Lung (tissue), 12 donors: Measurements from ENCODE around the gene IGFBP2. TPM values are rescaled to one million over a fixed set of nuclear protein-coding genes. Genes with fewer than 3 reads are reported as not detected.

Source experiments
- ATAC-seq: fragments of 200-7000 bp; cut with Tn5 transposase; one replicate; pipeline ENCODE4 v1.9.1; 2020; ENCODE audit warnings: moderate number of reproducible peaks; ENCODE audit not compliant: insufficient read depth, low FRiP score
- DNase-seq, 3 donors: peaks; one replicate each; pipeline ENCODE4 v3.0.0-alpha.2; 2013 to 2017
- H3K27ac ChIP-seq, 2 donors: one replicate each; pipeline ENCODE4 v1.5.1; 2013; ENCODE audit warnings: mild to moderate bottlenecking in 2 of 2, moderate library complexity in 2 of 2, control low read depth in 1 of 2, inconsistent platforms in 1 of 2, low read depth in 1 of 2, low read length in 1 of 2
- H3K27me3 ChIP-seq, 3 donors: one replicate each; pipeline ENCODE4 v1.5.1; 2013; ENCODE audit warnings: low read length in 2 of 3; ENCODE audit not compliant: control insufficient read depth in 3 of 3, insufficient read depth in 3 of 3
- H3K36me3 ChIP-seq, 4 donors: one replicate each; pipeline ENCODE4 v1.5.1; 2013; ENCODE audit warnings: low read length in 4 of 4, mild to moderate bottlenecking in 1 of 4, moderate library complexity in 1 of 4; ENCODE audit not compliant: control insufficient read depth in 4 of 4, insufficient read depth in 4 of 4
- H3K4me1 ChIP-seq, 5 donors: one replicate each; pipeline ENCODE4 v1.5.1; 2013; ENCODE audit warnings: low read length in 5 of 5, mild to moderate bottlenecking in 2 of 5, moderate library complexity in 1 of 5; ENCODE audit not compliant: control insufficient read depth in 5 of 5, insufficient read depth in 5 of 5
- H3K4me3 ChIP-seq: one replicate; pipeline ENCODE4 v1.5.1; 2013; ENCODE audit warnings: mild to moderate bottlenecking, control low read depth, moderate library complexity
- H3K9ac ChIP-seq, 2 donors: one replicate each; pipeline ENCODE4 v1.5.1; 2013; ENCODE audit warnings: low read length in 2 of 2, control low read depth in 1 of 2; ENCODE audit not compliant: insufficient read depth in 1 of 2
- H3K9me3 ChIP-seq, 4 donors: one replicate each; pipeline ENCODE4 v1.5.1; 2013; ENCODE audit warnings: low read length in 3 of 4, mild to moderate bottlenecking in 1 of 4, moderate library complexity in 1 of 4; ENCODE audit not compliant: control insufficient read depth in 4 of 4, insufficient read depth in 3 of 4
- WGBS, 2 donors: extraction: QIAGEN DNeasy Blood & Tissue Kit; methylation state at CpG; one replicate each; pipeline ENCODE4 v1.1.7; 2013; 5-methylcytosine and 5-hydroxymethylcytosine counted together
- polyA plus RNA-seq, 2 donors: library from polyadenylated mRNA; stranded (reverse); fragments of 200-250 nt; gene quantifications; one replicate each; pipeline ENCODE4 v1.2.1, GENCODE V29; 2013
- total RNA-seq, 2 donors: library from RNA; depleted of rRNA in 1 of 2; stranded (reverse); fragments of >200 nt in 1 of 2; gene quantifications; one replicate each; pipeline ENCODE4 v1.2.1, GENCODE V29; 2014 to 2021
- TF ChIP-seq, protein P1 (sequence below): IDR thresholded peaks from 2 replicates; pipeline ENCODE4 v1.5.1; 2012; ENCODE audit warnings: mild to moderate bottlenecking; ENCODE audit errors: control extremely low read depth, extremely low read depth
- donor health status: control.
- donor health status: control.
- donor health status: Bipolar disorder and iron deficiency.
- donor health status: healthy.
- donor health status: DM: yes; HTN: yes; CAD: no.

The IGFBP2 gene
- total and polyA plus RNA-seq, 4 donors, result 50.5 to 104 (median 81.2) TPM

DNA sequence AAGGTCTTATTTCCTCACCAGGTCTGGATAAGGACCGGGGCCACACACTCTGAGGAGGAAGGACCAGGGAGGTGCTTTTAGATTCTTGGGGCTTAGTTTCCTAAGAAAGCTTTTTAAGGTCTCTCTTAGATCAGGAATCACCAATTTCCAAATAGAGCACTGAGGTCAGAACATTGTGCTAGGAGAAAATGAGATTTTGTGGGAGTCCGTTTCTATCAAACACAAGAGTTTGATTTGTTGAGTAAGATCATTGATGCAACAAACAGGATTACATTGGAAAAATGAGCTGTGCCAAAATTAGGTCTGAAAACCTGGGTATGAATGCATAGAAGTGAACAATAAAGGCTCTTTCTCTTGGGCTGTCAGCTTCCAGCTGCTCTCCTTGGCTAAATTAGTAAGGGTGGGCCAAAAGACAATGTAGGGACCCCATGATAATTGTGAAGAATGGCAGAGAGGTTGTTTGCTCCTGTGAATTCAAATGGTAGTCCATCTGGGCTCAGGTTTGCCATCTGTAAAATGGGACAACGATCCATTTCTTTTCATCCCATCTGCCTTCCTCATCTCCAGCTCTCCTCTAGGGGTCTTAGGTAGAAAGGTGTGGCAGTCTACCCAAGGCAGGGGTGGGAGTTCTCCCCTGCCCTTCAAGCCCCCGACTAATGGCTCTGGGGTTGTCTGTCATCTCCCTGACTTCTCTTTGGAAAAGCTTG, 20.0 kb downstream of the IGFBP2 start:
- no peaks in the 10 kb centered on the region for H3K27me3 ChIP-seq
- H3K9ac ChIP-seq, result no peak overlapping the region
- TF ChIP-seq, protein P1, sequence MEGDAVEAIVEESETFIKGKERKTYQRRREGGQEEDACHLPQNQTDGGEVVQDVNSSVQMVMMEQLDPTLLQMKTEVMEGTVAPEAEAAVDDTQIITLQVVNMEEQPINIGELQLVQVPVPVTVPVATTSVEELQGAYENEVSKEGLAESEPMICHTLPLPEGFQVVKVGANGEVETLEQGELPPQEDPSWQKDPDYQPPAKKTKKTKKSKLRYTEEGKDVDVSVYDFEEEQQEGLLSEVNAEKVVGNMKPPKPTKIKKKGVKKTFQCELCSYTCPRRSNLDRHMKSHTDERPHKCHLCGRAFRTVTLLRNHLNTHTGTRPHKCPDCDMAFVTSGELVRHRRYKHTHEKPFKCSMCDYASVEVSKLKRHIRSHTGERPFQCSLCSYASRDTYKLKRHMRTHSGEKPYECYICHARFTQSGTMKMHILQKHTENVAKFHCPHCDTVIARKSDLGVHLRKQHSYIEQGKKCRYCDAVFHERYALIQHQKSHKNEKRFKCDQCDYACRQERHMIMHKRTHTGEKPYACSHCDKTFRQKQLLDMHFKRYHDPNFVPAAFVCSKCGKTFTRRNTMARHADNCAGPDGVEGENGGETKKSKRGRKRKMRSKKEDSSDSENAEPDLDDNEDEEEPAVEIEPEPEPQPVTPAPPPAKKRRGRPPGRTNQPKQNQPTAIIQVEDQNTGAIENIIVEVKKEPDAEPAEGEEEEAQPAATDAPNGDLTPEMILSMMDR, result no peak
- ATAC-seq (no peak), DNase-seq (no peak)
- H3K4me3 ChIP-seq, result no peak overlapping the region
- no peaks in the 10 kb centered on the region for H3K36me3 ChIP-seq
- WGBS, 2 donors, result 91 to 93% methylated on average over 4 of the region's 4 CpGs
- H3K9me3 ChIP-seq, result no peaks in the 10 kb centered on the region
- H3K27ac ChIP-seq, result no peak overlapping the region
- peaks cover 0 to 9% (median 6%) of the 10 kb centered on the region in 5 donors for H3K4me1 ChIP-seq

DNA sequence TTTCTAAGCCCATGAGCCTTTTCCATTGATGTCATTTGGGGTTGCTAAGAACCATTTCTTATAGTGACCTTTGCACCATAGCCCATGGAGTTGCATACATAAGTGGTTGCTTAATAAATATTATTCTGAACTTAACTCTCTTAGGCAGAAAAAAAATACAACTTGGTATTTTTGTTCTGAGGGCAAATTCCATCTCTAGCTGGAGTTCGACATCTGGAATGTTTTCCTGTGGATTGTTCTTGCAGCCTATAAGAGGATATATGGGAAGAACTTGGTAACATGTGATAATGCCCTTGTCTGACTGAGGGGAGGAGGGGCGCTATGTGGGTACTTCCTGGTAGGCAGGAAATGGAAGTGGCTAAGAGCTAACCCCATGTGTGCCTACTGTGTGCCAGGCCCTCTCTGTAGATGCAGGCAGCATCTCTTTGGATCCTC, 20.7 kb downstream of the IGFBP2 start:
- peaks cover 0 to 9% (median 6%) of the 10 kb centered on the region in 5 donors for H3K4me1 ChIP-seq
- no peak overlapping the region for H3K4me3 ChIP-seq
- H3K9me3 ChIP-seq, result no peaks in the 10 kb centered on the region
- no peak overlapping the region for H3K9ac ChIP-seq
- TF ChIP-seq, protein P1, result no peak
- ATAC-seq, result no peak
- no peak for DNase-seq
- 63 to 83% methylated on average over 2 of the region's 2 CpGs for WGBS, 2 donors
- H3K36me3 ChIP-seq, result no peaks in the 10 kb centered on the region
- no peaks in the 10 kb centered on the region for H3K27me3 ChIP-seq
- no peak overlapping the region for H3K27ac ChIP-seq

DNA sequence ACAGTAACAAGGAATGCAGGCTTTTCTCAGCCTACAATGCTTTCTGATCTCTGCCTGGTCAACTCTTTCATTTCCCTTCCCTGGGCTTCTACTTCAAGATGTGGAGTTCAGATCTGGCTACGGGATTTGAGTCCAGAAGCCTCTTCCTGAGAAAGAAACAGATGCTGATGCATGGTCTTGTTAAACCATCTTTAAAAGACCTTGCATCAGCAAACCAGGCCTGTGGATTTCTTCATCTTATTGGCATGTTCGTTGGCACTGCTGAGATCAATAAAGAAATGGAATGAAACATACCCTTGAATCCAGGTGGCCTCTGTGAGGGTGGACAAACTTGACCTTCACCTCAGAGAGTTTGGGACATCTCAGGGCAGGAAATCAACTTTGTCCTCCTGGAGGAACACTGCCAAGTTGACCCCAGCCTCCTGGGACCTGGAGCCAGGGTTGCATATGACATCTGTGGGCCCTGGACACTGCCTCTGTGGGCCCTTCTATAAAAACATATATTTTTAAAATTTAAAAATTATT, 21.4 kb downstream of the IGFBP2 start:
- 85 to 86% methylated on average over 2 of the region's 2 CpGs for WGBS, 2 donors
- Histone ChIP-seq H3K27me3 (no peaks in the 10 kb centered on the region), H3K4me1 (peaks cover 0 to 11% (median 6%) of the 10 kb centered on the region in 5 donors), H3K9ac (no peak overlapping the region), H3K27ac (no peak overlapping the region), H3K9me3 (no peaks in the 10 kb centered on the region), H3K36me3 (no peaks in the 10 kb centered on the region), H3K4me3 (no peak overlapping the region)
- ATAC-seq (no peak), DNase-seq (no peak)
- TF ChIP-seq, protein P1, result no peak
